ENCODE measurements around the gene SMIM31.

- TF ChIP-seq POLR2A (IDR thresholded peaks at IDR 0.05) (no peak), CTCF (IDR thresholded peaks at IDR 0.05) (peak in 2 of 7 experiments; percentile 7 to 13)
These were observed 14.6 kb downstream of the SMIM31 start for GRCh38 chr4:164768516-164768915.
